ENCODE data around the gene GNA14.
"Not testable (repeated sequence)": the region's sequence is repeated elsewhere in the genome, so short reads cannot be mapped to it uniquely, and the experiment has no call there.

Gene GNA14

DNA sequence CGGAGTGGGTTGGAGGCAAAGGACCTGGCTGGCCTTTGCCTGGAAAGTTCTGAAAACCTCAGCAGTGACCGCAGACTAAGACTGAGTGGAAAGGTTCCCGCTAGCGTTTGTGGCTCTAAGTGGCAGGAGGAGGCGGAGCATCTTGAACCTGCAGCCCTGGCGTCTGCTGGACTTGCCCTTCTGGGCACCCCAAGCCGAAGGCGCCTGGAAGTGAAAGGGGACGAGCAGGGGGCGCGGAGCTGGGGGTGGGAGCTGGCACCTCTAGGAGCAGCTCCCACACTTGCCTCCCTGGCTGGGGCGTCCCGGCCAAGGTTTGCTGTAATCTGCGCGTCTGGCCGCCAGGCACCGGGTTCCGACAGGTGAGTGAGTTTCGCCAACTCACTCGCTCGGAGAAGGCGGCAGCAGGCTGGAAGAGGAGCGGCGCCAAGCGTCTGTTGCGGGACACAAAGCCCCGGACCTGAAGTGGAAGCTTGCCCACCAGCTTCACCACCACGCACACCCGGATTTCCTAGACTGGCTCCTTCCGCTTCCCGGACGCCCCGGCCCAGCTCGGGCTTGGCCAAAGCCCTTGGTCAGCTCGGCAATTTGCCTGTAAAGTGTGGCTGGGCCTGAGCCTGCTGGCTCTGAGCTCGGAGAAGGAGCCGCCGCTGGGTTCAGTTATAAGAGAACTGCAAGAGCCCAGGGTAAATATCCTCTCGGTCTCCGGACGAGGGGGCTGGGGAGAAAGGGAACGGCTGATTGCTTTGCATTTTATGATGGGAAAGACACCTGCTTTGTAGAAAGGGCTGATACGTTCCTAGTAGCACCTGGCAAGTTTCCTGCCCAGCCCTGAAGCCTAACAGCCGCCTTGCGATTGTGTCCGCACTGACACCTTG is at the start of gene GNA14:
GNA14 (minus strand) TSS at position 89 of the 875 bp plus-strand sequence. CDS start 529 bp downstream, outside the sequence.
- DNase-seq (ENCODE audit: low spot score): no peak

DNA sequence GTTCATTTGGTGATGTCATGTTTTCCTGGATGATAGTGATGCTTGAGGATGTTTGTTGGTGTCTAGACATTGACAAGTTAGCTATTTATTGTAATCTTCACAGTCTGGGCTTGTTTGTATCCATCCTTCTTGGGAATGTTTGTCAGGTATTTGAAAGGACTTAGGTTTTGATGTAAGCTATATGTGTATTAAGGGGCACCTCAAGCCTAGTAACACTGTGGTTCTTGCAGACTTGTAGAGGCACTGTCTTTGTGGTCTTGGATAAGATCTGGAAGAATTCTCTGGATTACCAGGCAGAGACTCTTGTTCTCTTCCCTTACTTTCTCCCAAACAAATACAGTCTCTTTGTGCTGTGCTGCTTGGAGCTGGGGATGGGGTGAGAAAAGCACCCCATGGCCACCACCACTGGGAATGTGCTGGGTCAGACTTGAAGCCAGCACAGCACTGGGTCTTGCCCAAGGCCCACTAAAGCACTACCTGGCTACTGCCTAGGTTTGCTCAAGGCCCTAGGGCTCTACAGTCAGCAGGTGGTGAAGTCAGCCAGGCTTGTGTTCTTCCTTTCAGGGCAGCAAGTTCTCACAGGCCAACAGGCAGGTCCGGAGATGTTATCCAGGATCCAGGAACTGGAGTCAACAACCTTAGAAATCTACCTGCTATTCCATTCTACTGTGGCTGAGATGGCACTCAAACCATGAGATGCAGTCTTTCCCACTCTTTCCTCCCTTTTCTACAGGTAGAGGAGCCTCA is 49.3 kb upstream of the GNA14 start:
- no peak for DNase-seq (ENCODE audit: low spot score)

DNA sequence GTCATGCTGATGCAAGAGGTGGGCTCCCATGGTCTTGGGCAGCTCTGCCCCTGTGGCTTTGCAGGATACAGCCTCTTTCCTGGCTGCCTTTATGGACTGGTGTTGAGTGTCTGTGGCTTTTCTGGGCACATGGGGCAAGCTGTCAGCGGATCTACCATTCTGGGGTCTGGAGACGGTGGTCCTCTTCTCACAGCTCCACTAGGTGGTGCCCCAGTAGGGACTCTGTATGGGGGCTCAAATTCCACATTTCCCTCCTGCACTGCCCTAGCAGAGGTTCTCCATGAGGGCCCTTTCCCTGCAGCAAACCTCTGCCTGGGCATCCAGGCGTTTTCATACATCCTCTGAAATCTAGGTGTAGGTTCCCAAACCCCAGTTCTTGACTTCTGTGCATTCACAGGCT is 42.6 kb upstream of the GNA14 start:
- DNase-seq (ENCODE audit: low spot score): not testable (repeated sequence)

DNA sequence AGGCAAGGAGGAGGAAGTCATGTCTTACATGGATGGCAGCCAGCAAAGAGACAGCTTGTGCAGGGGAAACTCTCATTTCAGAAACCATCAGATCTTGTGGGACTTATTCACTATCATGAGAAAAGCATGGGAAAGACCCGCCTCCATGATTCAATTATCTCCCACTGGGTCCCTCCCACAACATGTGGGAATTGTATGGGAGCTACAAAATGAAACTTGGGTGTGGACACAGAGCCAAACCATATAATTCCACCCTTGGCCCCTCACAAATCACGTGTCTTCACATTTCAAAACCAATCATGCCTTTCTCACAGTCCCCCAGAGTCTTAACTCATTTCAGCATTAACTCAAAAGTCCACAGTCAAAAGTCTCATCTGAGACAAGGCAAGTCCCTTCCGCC is 42.0 kb upstream of the GNA14 start:
- not testable (repeated sequence) for DNase-seq (ENCODE audit: low spot score)

DNA sequence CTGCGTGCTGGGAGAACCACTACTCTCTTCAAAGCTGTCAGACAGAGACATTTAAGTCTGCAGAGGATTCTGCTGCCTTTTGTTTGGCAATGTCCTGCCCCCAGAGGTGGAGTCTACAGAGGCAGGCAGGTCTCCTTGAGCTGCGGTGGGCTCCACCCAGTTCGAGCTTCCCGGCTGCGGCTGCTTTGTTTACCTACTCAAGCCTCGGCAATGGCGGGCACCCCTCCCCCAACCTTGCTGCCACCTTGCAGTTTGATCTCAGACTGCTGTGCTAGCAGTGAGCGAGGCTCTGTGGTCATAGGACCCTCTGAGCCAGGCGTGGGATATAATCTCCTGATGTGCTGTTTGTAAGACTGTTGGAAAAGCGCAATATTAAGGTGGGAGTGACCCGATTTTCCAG is 39.6 kb upstream of the GNA14 start:
- not testable (repeated sequence) for DNase-seq (ENCODE audit: low spot score)

DNA sequence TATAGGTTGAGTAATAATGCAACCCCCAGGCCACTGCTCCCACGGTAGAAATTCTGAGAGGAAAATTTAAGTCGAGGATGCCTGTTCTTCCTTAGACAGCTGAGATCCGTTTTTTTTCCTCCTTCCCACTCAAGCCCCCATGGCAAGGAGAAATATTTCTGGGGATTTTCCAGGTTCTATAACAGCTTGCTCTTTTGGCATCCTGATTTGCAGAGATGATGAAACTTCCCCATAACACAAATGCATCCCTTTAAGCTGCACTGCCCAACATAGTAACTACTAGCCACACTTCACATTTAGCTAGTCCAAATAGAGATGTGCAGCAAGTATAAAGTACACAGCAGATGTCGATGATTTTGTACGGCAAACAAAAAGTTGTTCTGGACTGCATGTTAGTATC is 32.5 kb upstream of the GNA14 start:
- DNase-seq (ENCODE audit: low spot score): no peak

DNA sequence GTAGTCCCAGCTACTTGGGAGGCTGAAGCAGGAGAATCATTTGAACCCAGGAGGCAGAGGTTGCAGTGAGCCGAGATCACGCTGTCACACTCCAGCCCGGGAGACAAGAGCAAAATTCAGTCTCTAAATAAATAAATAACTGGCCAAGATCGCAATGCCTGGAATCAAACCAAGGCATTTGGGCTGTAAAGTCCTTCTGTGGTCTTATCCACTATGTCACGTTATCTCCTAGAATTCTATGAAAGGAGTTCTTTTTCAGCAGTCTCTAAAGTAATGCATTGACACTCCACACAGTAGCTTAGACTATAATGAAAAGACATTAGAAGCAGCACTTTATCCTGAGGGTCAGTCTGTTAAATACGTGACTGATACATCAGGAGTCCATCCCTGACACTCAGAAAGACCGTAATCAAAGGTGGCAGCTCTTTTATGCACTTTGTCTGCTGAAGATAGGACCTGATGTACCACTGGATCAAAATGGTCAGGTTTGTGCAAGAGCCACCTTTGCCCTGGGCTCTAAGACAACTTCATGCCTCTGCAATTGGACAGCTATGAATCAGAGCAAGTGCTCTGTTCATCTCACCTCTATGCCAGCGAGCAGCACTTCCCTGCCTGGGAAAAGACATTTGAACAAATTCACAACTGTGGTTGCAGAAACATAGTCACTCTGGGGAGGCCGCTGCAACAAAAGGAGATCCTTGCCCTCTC is 31.7 kb upstream of the GNA14 start:
- DNase-seq (ENCODE audit: low spot score): no peak

DNA sequence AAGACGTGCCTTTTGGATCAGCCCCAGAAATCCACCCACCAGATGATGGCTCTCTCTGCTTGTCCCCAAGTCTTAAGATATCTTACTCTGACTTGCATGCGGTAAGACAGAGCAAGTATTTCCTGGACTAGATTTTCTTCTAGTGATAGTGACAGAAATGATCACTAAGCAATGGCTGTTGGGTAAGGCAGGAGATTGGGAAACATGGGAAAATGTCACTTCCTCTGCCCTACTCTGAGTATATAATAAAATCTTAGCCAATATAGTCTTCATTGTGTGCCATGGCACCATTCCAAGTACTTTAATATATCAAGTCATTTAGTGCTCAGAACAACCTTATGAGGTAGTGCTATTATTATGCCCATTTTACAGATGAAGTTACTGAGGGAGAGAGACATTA is 31.0 kb upstream of the GNA14 start:
- no peak for DNase-seq (ENCODE audit: low spot score)

DNA sequence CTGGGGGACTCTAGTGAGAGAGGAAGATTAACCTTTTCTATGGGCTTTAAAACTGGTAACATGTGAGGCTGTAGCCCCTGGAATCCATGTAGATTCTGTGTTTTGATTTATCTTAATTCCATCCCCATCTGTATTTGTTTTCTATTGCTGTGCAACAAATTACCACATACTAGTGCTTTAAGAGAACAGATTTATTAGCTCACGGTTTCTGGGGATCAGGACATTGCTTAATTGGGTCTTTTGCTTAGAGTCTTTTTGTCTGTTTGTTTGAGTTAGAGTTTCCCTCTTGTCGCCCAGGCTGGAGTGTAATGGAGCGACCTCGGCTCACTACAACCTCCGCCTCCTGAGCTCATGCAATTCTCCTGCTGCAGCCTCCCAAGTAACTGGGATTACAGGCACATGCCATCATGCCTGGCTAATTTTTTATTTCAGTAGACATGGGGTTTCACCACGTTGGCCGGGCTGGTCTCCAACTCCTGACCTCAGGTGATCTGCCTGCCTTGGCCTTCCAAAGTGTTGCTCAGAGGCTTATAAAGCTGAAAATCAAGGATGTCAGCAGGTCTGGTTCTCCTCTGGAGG is 29.9 kb upstream of the GNA14 start:
- DNase-seq (ENCODE audit: low spot score): no peak

DNA sequence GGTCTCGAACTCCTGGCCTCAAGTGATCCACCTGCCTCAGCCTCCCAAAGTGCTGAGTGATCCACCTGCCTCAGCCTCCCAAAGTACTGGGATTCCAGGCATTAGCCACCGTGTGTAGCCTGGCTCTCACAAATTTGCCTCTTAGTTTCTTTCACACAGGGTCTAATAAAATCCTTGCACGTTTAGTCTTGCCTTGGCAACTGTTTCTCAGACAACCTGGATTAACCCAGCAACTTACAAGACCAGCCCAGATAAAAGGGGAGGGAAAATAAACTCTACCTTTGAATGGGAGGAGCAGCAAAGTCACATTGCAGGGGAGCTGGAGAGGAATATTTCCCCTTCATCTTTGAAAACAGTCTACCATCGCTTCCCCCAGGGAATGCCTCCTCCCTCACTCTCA is 29.3 kb upstream of the GNA14 start:
- DNase-seq (ENCODE audit: low spot score): no peak

DNA sequence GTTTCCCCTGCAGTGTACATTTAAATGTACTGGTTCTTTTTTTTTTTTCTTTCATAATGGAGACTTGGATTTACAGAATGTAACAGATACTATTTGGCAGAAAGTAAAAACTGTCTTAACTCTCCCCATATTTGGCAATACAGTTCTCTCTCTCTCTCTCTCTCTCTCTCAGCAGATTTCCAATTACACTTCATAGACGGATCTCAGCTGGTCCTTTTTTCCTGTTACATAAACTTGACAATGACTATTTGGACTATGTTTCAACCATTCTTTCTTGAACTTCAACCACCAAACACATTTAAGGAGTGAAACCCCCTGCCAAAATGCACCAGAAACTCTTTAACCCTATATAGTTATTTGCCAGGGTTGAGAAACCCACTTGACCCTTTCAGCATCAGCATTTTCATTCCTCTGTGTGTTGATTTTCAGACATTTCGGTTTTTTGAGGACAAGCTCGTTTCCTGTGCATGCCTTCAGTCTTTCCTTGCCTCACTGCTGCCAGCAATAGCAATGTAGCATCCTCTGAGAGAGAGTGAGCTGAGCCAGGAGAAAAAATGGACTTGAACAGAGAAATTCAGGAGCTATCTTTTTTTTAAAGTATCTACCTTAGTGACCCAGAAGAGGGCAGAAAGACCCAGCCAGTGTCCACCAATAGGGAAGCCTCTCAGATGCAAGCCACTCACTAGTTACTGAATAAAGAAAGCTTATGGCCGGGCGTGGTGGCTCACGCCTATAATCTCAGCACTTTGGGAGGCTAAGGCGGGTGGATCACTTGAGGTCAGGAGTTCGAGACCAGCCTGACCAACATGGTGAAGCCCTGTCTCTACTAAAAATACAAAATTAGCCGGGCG is 26.0 kb upstream of the GNA14 start:
- no peak for DNase-seq (ENCODE audit: low spot score)

DNA sequence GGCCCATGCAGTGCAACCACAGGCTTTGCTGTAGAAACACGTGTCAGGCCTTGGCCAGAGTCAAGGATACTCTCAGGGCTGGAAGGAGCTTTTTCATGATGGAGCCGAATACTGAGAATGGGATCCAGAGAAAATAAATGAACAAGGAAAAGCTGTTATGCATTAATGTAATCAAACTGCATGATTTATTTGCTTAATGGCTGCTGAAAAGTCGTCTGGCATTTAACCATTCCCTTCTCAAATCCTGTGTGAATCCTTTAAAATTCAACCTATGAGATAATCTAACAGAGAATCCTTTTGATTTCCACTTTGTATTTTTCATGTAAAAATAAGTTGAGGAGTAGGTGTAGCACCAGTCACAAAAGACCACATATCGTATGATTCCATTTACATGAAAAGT is 24.1 kb upstream of the GNA14 start:
- no peak for DNase-seq (ENCODE audit: low spot score)

DNA sequence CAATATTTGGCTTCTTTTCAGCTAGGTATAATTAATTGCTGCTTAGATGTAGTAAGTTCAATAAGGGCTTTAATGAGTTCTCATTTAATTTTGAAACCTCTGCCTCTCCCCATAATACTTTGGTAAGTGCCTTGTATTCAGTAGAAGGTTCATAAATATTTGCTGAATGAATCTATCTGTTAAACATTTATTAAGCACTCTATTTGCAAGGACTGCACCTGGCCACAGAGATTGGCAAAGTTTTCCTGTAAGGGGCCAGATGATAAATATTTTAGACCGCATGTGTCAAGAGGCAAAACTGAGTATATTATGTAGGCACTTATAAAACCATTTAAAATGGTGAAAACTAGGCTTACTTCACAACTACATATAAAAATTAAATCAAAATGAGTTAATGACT is 19.0 kb upstream of the GNA14 start:
- no peak for DNase-seq (ENCODE audit: low spot score)

DNA sequence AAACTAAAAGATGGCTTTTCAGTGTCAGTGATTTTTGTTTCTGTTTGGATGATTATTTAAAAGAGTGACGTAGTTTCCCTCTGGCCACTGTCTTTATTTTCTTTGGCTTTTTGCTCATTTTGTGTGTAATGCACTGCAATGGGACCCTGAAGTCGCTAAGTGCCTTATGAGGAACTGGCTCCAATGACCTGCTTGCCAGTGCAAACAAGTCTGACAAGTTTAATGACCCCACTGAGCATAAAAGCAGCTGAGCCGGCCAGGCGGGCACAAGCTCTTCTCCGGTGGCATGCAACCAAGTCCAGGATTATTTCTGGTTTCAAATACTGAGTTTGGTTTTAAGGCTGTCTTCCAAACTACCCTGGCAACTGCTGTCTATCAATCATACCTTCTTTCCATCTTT is 15.6 kb upstream of the GNA14 start:
- no peak for DNase-seq (ENCODE audit: low spot score)

DNA sequence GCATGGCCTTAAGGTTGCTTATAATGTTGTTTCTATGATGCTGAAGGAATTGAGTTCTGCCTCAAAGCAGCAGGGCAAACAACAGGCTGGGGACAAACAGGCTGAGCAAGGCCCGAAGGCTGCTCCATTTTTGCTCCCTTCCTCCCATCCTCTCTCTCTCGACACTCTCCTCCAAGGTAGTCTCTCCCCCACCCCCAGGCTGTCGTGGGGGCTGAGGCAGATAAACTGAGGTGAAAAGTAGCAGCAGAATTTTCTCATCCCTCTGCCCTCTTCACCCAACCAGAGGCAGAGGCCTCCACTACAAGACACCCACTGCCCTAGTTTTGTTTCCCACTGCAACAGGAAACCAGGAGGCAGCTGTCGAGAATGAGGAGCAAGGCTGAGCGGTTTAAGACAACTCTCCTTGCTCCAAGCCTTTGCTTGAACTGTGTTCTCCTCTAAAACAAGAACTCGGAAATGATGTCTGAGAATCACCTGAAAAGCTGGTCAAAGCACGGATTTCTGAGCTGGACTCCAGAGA is 13.5 kb upstream of the GNA14 start:
- DNase-seq (ENCODE audit: low spot score): no peak

DNA sequence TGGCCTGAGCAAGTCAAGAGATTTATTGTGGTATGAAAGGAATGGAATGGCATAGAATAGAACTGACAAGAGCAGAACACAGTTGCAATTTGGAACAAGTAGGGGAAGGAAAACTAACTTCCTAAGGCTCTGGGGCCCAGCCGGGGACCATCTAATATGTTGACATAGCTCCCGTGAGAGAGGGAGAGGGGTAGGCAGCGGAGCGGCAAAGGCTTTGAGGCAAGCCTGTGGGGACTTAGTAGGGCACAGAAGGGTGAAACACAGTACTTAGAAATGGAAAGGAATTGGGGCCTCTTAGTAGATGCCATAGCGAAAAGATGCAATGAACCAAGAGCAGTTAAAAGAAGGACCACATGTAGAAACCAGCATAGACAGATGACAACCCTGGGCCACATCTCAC is 11.8 kb upstream of the GNA14 start:
- no peak for DNase-seq (ENCODE audit: low spot score)

DNA sequence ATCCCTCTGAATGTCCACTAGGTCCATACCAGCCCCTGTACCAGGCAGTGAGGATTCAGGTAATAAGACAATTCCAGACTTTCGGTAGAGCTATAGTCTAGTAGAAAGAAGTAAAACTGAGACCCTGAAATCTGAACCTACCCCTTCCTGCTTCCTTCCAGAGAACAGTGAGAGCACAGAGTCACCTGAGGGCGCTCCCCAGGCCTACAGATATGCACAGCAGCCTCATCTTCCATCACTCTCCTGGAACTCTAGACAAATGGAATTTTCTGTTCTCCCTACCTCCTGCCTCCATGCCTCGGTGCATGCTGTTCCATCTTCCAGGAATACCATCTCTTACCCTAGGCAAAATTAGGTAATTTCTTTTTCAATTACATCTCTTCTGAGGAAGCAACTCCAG is 3.1 kb upstream of the GNA14 start:
- DNase-seq (ENCODE audit: low spot score): no peak

DNA sequence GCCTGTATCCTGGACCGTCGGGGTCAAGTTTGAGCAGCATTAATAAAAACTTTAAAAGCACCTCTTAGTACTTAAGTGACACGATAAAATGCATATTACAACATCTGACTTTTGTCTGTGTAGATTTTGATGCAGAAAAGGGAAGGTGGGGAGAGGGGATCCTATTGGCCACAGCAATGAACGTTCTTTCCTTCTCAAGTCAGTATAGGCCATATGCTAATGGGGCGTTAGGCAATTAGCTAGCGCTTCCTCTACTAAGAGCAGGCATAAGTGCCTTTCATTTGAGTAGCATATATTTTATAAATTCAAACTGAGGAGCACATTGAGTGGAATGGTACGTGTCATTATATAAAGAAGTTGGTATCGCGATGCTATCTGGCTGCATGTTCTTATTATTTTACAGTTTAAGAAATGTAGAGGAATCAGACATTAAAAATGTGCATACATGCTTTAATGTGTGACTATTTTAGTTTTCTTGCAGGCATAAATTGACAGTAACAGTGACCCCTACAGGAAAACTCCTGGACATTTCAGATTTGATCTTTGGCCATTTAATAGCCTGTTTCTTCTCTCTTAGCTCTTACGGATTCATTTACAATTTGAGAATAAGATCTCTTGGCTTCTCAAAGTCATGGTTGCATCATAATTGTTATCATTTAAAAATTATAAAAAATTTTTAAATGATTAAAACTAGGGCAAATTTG is 1.1 kb upstream of the GNA14 start:
- DNase-seq (ENCODE audit: low spot score): no peak

DNA sequence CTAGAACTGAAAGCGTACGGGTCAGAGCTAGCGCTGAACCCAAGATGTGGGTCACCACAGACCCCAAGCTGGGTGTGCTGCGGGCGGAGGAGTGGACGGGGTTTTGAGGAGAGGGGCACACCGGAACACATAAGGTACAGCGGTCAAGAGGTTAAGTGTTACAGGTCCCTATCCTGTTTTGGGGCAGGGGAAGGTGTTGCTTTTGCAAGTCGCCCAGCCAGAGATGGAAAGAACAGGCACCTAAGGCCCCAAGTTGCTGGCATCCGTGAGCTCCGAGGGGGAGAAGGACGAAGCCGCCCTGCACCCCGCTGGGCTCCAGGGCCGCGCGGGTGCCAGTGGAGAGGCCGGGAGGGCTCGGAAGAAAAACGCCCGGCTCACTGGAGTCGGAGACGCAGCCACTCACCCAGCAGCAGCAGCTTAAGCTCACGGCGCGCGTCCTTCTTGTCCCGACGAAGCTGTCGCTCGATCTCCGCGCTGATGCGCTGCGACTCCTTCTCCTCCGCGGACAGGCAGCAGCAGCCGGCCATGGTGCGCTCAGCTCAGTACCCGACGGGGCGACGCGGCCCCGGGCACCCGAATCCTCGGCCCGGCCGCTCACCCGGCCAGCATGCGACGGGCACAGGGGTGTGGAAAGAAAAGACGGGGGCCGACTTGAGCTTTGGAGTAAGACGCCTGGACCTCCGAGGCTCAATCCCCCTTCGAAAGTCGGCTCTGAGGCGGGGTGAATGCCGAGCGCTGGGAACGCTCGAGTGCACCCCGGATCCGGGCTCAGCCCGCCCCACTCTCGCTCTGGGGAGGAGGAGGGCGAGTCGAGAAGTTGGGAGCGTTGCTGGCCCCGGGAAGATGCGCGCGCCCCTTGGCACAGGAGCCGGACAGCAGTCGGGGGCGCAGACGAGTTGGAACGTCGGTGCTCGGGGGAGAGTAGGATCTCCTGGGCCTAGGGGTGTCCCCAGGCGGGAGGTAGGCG is 572 bp downstream of the GNA14 start:
- DNase-seq (ENCODE audit: low spot score): no peak
